Measurements from ENCODE around the gene SH3RF3. TPM values are rescaled to one million over a fixed set of nuclear protein-coding genes. Genes with fewer than 3 reads are reported as not detected.

SH3RF3 gene
- total and polyA plus RNA-seq, 12 donors, result 0.72 to 19.1 (median 12.2) TPM

- intact Hi-C loops (cut with DNase I), result no loop called here
- no peak for TF ChIP-seq CTCF (IDR thresholded peaks at IDR 0.05)
- no peak for TF ChIP-seq POLR2A (IDR thresholded peaks at IDR 0.05)
- H3K4me3 ChIP-seq, result no peak overlapping the region
- WGBS, 4 donors, result 85 to 96% (median 94%) methylated on average over 10 to 13 of the region's 13 CpGs
- no peaks in the 10 kb centered on the region for H3K9me3 ChIP-seq (replicated peaks in 1 of 3)
- H3K27ac ChIP-seq, result no peak overlapping the region
- H3K27me3 ChIP-seq, result no peaks in the 10 kb centered on the region
- peak in 1 of 7 donors; percentile 42 for DNase-seq
- peaks cover 0 to 7% of the 10 kb centered on the region in 2 donors for H3K36me3 ChIP-seq (replicated peaks in 1 of 2)
- H3K4me1 ChIP-seq (replicated peaks in 1 of 2), result peaks cover 0 to 11% of the 10 kb centered on the region in 2 donors
Observed at GRCh38 chr2:109370399-109371035, 241.5 kb downstream of the SH3RF3 start.

- TF ChIP-seq POLR2A (IDR thresholded peaks at IDR 0.05) (no peak), CTCF (IDR thresholded peaks at IDR 0.05) (no peak)
- Histone ChIP-seq H3K4me3 (no peak overlapping the region), H3K4me1 (replicated peaks in 1 of 2) (peaks cover 0 to 11% of the 10 kb centered on the region in 2 donors), H3K36me3 (replicated peaks in 1 of 2) (peaks cover 0 to 7% of the 10 kb centered on the region in 2 donors), H3K27ac (no peak overlapping the region), H3K9me3 (replicated peaks in 1 of 3) (no peaks in the 10 kb centered on the region), H3K27me3 (no peaks in the 10 kb centered on the region)
- peak in 2 of 7 donors; percentile 12 to 29 for DNase-seq
- WGBS, 4 donors, result 91 to 95% (median 93%) methylated on average over 18 of the region's 18 CpGs
- intact Hi-C loops (cut with DNase I), result no loop called here
Observed at GRCh38 chr2:109371481-109372170, 242.6 kb downstream of the SH3RF3 start.

- DNase-seq, result no peak
- Histone ChIP-seq H3K4me3 (no peak overlapping the region), H3K27me3 (no peaks in the 10 kb centered on the region), H3K9me3 (replicated peaks in 1 of 3) (no peaks in the 10 kb centered on the region), H3K27ac (no peak overlapping the region), H3K36me3 (replicated peaks in 1 of 2) (peaks cover 0 to 7% of the 10 kb centered on the region in 2 donors), H3K4me1 (replicated peaks in 1 of 2) (peaks cover 0 to 11% of the 10 kb centered on the region in 2 donors)
- no peak for TF ChIP-seq POLR2A (IDR thresholded peaks at IDR 0.05)
- no peak for TF ChIP-seq CTCF (IDR thresholded peaks at IDR 0.05)
- 89 to 96% (median 91%) methylated on average over 4 of the region's 4 CpGs for WGBS, 4 donors
- intact Hi-C loops (cut with DNase I), result no loop called here
Observed at GRCh38 chr2:109372171-109372568, 243.2 kb downstream of the SH3RF3 start.

- intact Hi-C loops (cut with DNase I), result no loop called here
- peaks cover 0 to 7% of the 10 kb centered on the region in 2 donors for H3K4me1 ChIP-seq (replicated peaks in 1 of 2)
- DNase-seq, result peak in 1 of 7 donors; percentile 18
- TF ChIP-seq CTCF (IDR thresholded peaks at IDR 0.05), result no peak
- no peak for TF ChIP-seq POLR2A (IDR thresholded peaks at IDR 0.05)
- H3K36me3 ChIP-seq (replicated peaks in 1 of 2), result peaks cover 0 to 7% of the 10 kb centered on the region in 2 donors
- 88 to 95% (median 93%) methylated on average over 7 of the region's 7 CpGs for WGBS, 4 donors
- no peaks in the 10 kb centered on the region for H3K9me3 ChIP-seq (replicated peaks in 1 of 3)
- H3K27ac ChIP-seq, result no peak overlapping the region
- no peaks in the 10 kb centered on the region for H3K27me3 ChIP-seq
- no peak overlapping the region for H3K4me3 ChIP-seq
Observed at GRCh38 chr2:109372614-109373013, 243.6 kb downstream of the SH3RF3 start.

All from adrenal gland (tissue), 12 donors.